ENCODE data around the gene NDUFS7. TPM values are rescaled to one million over a fixed set of nuclear protein-coding genes. Genes with fewer than 3 reads are reported as not detected.

The NDUFS7 gene
- total RNA-seq, 1 donor from 2014 or later, result 216 TPM

DNA sequence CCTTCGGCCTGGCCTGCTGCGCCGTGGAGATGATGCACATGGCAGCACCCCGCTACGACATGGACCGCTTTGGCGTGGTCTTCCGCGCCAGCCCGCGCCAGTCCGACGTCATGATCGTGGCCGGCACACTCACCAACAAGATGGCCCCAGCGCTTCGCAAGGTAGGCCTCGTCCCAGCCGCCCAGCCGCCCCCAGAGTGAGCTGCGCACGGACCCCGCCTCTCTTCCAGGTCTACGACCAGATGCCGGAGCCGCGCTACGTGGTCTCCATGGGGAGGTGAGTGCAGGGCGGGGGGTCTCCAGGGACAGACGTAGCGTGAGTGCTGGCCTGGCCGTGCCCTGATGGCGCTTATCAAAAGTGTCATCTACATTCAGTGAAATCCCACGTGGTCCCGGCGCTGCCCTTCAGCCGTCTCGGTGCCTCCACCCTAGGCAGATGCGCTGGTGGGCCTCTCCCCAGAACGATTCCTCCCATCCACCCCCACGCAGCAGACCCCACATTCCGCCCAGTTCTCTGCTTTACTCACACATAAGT, 7.2 kb downstream of the NDUFS7 start:
- peaks cover 48 to 68% of the 10 kb centered on the region in 2 donors for H3K36me3 ChIP-seq
- H3K9me3 ChIP-seq, result no peaks in the 10 kb centered on the region
- intact Hi-C loops (cut with DNase I), result no loop called here
- H3K4me1 ChIP-seq, result no peaks in the 10 kb centered on the region
- H3K27me3 ChIP-seq, result no peaks in the 10 kb centered on the region
- no peak overlapping the region for H3K27ac ChIP-seq
- no peak for DNase-seq (ENCODE audit: low spot score in 2 of 2)
- no peak overlapping the region for H3K4me3 ChIP-seq
- TF ChIP-seq, protein P1, sequence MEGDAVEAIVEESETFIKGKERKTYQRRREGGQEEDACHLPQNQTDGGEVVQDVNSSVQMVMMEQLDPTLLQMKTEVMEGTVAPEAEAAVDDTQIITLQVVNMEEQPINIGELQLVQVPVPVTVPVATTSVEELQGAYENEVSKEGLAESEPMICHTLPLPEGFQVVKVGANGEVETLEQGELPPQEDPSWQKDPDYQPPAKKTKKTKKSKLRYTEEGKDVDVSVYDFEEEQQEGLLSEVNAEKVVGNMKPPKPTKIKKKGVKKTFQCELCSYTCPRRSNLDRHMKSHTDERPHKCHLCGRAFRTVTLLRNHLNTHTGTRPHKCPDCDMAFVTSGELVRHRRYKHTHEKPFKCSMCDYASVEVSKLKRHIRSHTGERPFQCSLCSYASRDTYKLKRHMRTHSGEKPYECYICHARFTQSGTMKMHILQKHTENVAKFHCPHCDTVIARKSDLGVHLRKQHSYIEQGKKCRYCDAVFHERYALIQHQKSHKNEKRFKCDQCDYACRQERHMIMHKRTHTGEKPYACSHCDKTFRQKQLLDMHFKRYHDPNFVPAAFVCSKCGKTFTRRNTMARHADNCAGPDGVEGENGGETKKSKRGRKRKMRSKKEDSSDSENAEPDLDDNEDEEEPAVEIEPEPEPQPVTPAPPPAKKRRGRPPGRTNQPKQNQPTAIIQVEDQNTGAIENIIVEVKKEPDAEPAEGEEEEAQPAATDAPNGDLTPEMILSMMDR (IDR thresholded peaks at IDR 0.05), result no peak

DNA sequence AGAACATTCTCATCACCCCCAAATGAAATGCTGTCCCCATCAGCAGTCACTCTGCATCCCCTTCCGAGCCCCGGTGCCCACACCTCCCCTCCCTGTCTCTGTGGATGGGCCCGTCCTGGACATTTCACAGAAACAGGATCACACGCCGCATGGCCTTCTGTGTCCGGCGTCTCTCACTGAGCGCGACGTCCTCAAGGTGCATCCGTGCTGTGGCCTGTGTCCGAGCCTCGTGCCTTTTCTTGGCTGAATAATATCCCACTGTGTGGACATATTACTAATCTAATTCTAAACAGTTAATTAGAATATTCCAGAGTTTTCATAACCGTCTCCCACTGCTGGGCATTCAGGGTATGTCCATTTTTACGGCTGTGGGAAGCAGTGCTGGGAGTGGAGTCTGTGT, 8.7 kb downstream of the NDUFS7 start:
- H3K36me3 ChIP-seq, result peaks cover 48 to 57% of the 10 kb centered on the region in 2 donors
- intact Hi-C loops (cut with DNase I), result no loop called here
- TF ChIP-seq, protein P1 (IDR thresholded peaks at IDR 0.05), result no peak

DNA sequence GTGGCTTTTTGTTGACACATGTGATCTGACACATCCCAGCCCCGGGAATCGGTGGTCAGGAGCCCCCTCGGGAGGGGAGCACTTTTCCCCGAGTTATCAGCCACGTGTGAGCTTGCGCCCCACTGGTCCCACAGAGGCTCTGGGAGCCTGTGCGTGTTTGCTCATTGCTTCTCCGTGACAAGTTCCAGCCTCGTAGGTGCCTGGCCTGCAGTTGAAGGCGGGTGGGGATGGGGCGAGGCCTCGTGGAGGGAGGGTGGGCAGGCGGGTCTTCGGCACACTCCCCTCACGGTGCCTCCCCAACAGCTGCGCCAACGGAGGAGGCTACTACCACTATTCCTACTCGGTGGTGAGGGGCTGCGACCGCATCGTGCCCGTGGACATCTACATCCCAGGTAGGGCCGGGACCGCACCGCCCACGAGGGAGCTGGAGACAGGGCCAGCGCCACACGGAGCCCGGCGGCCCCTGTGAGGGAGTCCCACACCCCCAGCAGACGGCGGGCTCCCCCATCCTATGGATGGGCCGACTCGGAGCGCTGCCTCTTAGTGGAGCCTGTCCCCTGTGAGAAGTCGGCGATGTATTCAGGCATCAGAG, 9.3 kb downstream of the NDUFS7 start:
- Histone ChIP-seq H3K27me3 (no peaks in the 10 kb centered on the region), H3K9me3 (no peaks in the 10 kb centered on the region), H3K27ac (no peak overlapping the region), H3K4me3 (no peak overlapping the region), H3K4me1 (peaks cover 0 to 5% of the 10 kb centered on the region in 2 donors), H3K36me3 (peaks cover 47 to 55% of the 10 kb centered on the region in 2 donors)
- DNase-seq (ENCODE audit: low spot score in 2 of 2), result no peak
- intact Hi-C loops (cut with DNase I), result no loop called here
- TF ChIP-seq, protein P1 (IDR thresholded peaks at IDR 0.05), result no peak

More for the DNA sequence above, 8.7 kb downstream of the NDUFS7 start:
- no peaks in the 10 kb centered on the region for H3K9me3 ChIP-seq
- peaks cover 0 to 5% of the 10 kb centered on the region in 2 donors for H3K4me1 ChIP-seq
- no peaks in the 10 kb centered on the region for H3K27me3 ChIP-seq
- no peak overlapping the region for H3K27ac ChIP-seq
- no peak overlapping the region for H3K4me3 ChIP-seq
- DNase-seq (ENCODE audit: low spot score in 2 of 2), result no peak

DNA sequence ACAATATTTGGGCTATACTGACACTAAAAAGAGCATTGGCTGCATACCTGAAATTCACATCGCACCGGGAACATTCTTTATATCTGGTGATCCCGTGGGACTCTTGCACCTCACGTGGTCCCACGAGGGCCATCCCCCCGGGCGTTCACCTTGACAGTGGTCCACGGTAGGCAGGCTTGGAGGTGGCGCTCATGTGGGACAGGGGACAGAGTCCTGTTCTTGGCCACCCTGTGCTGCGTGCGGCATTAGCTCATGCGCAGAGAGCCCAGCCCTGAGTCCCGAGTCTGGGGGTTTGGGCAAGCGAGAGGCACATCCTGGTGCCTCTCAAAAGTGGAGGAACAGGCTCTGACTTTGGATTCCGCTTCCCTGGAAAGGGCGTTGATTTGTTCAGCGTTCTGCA, 10.1 kb downstream of the NDUFS7 start:
- H3K4me3 ChIP-seq, result no peak overlapping the region
- intact Hi-C loops (cut with DNase I), result no loop called here
- TF ChIP-seq, protein P1 (IDR thresholded peaks at IDR 0.05), result no peak
- DNase-seq (ENCODE audit: low spot score in 2 of 2), result no peak
- H3K27me3 ChIP-seq, result no peaks in the 10 kb centered on the region
- H3K27ac ChIP-seq, result no peak overlapping the region
- no peaks in the 10 kb centered on the region for H3K9me3 ChIP-seq
- peaks cover 0 to 5% of the 10 kb centered on the region in 2 donors for H3K4me1 ChIP-seq
- H3K36me3 ChIP-seq, result peaks cover 41 to 47% of the 10 kb centered on the region in 2 donors

DNA sequence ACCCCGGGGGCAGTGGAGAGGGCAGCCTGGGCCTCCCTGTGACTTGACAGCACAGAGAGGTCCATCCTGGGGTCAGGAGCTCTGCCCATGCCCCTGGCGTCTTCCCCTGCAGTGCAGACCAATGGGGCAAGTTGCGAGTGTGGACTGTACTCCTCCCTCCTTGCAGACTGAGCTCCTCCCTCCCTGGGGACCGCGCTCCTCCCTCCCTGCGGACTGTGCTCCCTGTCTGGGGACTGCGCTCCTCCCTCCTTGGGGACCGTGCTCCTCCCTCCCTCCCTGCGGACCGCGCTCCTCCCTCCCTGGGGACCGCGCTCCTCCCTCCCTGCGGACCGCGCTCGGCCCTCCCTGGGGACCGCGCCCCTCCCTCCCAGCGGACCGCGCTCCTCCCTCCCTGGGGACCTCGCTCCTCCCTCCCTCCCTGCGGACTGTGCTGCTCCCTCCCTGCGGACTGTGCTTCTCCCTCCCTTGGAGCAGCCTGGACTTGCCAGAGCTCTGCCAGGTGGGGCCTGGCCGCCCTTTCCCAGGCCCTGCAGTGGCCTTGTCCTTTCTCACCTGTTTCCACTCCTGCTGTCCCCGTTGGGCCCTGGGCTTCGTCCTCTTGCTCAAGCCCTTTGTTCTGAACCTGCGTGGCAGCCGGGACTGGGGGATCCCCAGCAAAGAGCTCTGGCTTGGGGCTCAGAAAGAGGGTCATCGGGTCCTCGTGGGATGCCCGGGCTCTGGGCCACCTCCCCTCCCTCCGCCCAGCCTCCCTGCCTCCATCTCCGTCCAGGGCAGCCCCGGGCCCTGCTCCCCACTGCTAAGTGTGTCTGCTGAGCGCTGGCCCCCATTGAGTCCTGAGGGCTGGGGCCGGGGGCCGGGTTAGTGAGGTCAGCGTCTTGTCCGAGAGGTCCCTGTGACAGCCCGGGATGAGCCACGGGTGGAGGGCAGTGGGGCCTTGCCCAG, 10.8 kb downstream of the NDUFS7 start:
- H3K27ac ChIP-seq, result no peak overlapping the region
- TF ChIP-seq, protein P1 (IDR thresholded peaks at IDR 0.05), result no peak
- H3K27me3 ChIP-seq, result no peaks in the 10 kb centered on the region

More for the DNA sequence above, 10.8 kb downstream of the NDUFS7 start:
- Histone ChIP-seq H3K4me1 (peaks cover 0 to 5% of the 10 kb centered on the region in 2 donors), H3K36me3 (peaks cover 34 to 40% of the 10 kb centered on the region in 2 donors), H3K9me3 (no peaks in the 10 kb centered on the region), H3K4me3 (no peak overlapping the region)
- intact Hi-C loops (cut with DNase I), result no loop called here
- DNase-seq (ENCODE audit: low spot score in 2 of 2), result no peak
